ENCODE measurements around the gene GLT8D1.
"Not testable (repeated sequence)": the region's sequence is repeated elsewhere in the genome, so short reads cannot be mapped to it uniquely, and the experiment has no call there.

The GLT8D1 gene

GRCh38 chr3:52679811-52680210 is 25.8 kb downstream of the GLT8D1 start:
- DNase-seq (ENCODE audit: low spot score): no peak

GRCh38 chr3:52679199-52679538 is 26.4 kb downstream of the GLT8D1 start:
- DNase-seq (ENCODE audit: low spot score): no peak

GRCh38 chr3:52678265-52679198 is 27.1 kb downstream of the GLT8D1 start:
- DNase-seq (ENCODE audit: low spot score): no peak

GRCh38 chr3:52676201-52676600 is 29.4 kb downstream of the GLT8D1 start:
- not testable (repeated sequence) for DNase-seq (ENCODE audit: low spot score)

- no peak for DNase-seq (ENCODE audit: low spot score)
Observed at GRCh38 chr3:52671676-52672075, 33.9 kb downstream of the GLT8D1 start.

- DNase-seq (ENCODE audit: low spot score): peak; percentile 84
Observed at GRCh38 chr3:52670621-52671521, 34.7 kb downstream of the GLT8D1 start.

- DNase-seq (ENCODE audit: low spot score): no peak
Observed at GRCh38 chr3:52663098-52663497, 42.5 kb downstream of the GLT8D1 start.

GRCh38 chr3:52660046-52660445 is 45.5 kb downstream of the GLT8D1 start:
- DNase-seq (ENCODE audit: low spot score): no peak

- DNase-seq (ENCODE audit: low spot score): no peak
Observed at GRCh38 chr3:52655895-52656294, 49.7 kb downstream of the GLT8D1 start.

- no peak for DNase-seq (ENCODE audit: low spot score)
Observed at GRCh38 chr3:52651592-52651991, 54.0 kb downstream of the GLT8D1 start.

- DNase-seq (ENCODE audit: low spot score): no peak
Observed at GRCh38 chr3:52650439-52650838, 55.2 kb downstream of the GLT8D1 start.

GRCh38 chr3:52649461-52650210 is 56.0 kb downstream of the GLT8D1 start:
- DNase-seq (ENCODE audit: low spot score): peak; percentile 8

GRCh38 chr3:52645549-52645948 is 60.0 kb downstream of the GLT8D1 start:
- no peak for DNase-seq (ENCODE audit: low spot score)
